Endothelial cell of umbilical vein (primary cell): Measurements from ENCODE around the gene CENPN.

Source experiments
- EZH2 ChIP-seq: IDR thresholded peaks from 2 replicates; pipeline ENCODE4 v1.6.1; 2012; ENCODE audit warnings: borderline replicate concordance, low read depth, mild to moderate bottlenecking, moderate library complexity, low read length, inconsistent platforms; ENCODE audit not compliant: severe bottlenecking
- FOS ChIP-seq: IDR thresholded peaks from 2 replicates; pipeline ENCODE4 v1.6.1; 2011; ENCODE audit warnings: mild to moderate bottlenecking, low read length, moderate library complexity, borderline replicate concordance; ENCODE audit not compliant: insufficient read depth
- GATA2 ChIP-seq: IDR thresholded peaks from 2 replicates; pipeline ENCODE4 v1.7.0; 2011; ENCODE audit warnings: low read depth, mild to moderate bottlenecking, moderate library complexity, mixed read lengths, low read length; ENCODE audit not compliant: insufficient read length, insufficient read depth
- JUN ChIP-seq: IDR thresholded peaks from 2 replicates; pipeline ENCODE4 v1.6.1; 2011; ENCODE audit warnings: borderline replicate concordance, low read depth; ENCODE audit not compliant: insufficient read length, insufficient read depth
- MYC ChIP-seq: IDR thresholded peaks from one replicate; pipeline ENCODE4 v1.6.1; 2011; ENCODE audit warnings: mild to moderate bottlenecking, low read depth, low read length
- POLR2A ChIP-seq: IDR thresholded peaks from 2 replicates; pipeline ENCODE4 v1.6.1; 2012; ENCODE audit warnings: low read depth, mild to moderate bottlenecking, control low read depth, low read length
- POLR2AphosphoS5 ChIP-seq: IDR thresholded peaks from 2 replicates; pipeline ENCODE4 v1.6.1; 2012; ENCODE audit warnings: low read depth, mild to moderate bottlenecking, control low read depth, low read length, moderate library complexity; ENCODE audit not compliant: insufficient read depth
- TF ChIP-seq, protein P1 (sequence below), 2 donors: IDR thresholded peaks; 1 replicate in 1 of 2; 2 replicates in 1 of 2; pipeline ENCODE4 v1.5.1; 2011; ENCODE audit warnings: low read length in 2 of 2, mild to moderate bottlenecking in 2 of 2, moderate library complexity in 2 of 2, control low read depth in 1 of 2, inconsistent platforms in 1 of 2, low read depth in 1 of 2; ENCODE audit not compliant: insufficient read depth in 1 of 2; ENCODE audit errors: extremely low read depth in 1 of 2
- TF ChIP-seq, protein P2 (sequence below): IDR thresholded peaks from 2 replicates; pipeline ENCODE4 v1.6.1; 2011; ENCODE audit not compliant: insufficient read depth, insufficient read length

DNA sequence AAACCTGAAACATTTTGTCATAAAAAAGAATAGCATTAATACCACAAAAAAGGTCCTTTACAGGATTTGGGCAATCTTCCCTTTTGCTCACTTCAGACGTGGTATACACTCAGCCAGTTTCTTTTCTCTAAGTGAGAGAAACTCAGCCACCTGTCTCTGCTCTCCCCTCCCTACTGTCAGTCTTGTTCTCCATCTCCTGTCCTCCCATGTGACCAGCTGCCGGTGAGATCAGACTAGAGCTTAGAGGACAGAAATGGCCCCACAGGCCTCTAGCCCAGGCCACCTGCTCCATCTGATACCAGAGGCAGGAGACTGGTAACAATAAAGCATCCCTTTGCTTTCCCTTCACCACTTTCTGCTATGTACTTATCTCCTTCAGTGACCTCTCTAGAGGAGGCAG, 35.2 kb upstream of the CENPN start:
- TF ChIP-seq POLR2A (no peak), EZH2 (no peak), JUN (no peak), GATA2 (no peak), POLR2AphosphoS5 (no peak), FOS (no peak), MYC (no peak)
- TF ChIP-seq, protein P1, sequence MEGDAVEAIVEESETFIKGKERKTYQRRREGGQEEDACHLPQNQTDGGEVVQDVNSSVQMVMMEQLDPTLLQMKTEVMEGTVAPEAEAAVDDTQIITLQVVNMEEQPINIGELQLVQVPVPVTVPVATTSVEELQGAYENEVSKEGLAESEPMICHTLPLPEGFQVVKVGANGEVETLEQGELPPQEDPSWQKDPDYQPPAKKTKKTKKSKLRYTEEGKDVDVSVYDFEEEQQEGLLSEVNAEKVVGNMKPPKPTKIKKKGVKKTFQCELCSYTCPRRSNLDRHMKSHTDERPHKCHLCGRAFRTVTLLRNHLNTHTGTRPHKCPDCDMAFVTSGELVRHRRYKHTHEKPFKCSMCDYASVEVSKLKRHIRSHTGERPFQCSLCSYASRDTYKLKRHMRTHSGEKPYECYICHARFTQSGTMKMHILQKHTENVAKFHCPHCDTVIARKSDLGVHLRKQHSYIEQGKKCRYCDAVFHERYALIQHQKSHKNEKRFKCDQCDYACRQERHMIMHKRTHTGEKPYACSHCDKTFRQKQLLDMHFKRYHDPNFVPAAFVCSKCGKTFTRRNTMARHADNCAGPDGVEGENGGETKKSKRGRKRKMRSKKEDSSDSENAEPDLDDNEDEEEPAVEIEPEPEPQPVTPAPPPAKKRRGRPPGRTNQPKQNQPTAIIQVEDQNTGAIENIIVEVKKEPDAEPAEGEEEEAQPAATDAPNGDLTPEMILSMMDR (IDR thresholded peaks at IDR 0.05; ENCODE audit: extremely low read depth in 1 of 2, insufficient read depth in 1 of 2, low read depth in 1 of 2, low read length in 2 of 2), result no peak
- TF ChIP-seq, protein P2, sequence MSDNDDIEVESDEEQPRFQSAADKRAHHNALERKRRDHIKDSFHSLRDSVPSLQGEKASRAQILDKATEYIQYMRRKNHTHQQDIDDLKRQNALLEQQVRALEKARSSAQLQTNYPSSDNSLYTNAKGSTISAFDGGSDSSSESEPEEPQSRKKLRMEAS, result no peak
